Measurements from ENCODE around the gene DLX2.

DNA sequence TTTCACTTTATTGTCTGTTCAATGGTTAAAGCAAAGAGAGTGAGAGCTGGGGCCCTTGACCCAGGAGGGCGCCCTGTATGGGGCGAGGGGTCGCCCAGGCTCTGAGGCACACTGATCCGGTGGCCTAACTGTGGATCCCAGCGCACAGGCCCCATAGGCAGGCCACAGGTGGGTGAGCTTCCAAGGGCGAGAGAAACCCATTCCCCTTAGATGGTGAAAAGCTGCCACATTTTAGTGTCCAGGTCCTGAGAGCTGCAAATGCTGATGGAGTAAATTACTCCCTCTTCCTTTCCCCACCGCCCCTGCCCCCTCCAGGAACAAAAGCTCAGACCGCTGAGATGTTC lies 5.9 kb upstream of the DLX2 start:
- TF ChIP-seq RAD21 (conservative IDR thresholded peaks at IDR 0.05), result no peak
- TF ChIP-seq, protein P1, sequence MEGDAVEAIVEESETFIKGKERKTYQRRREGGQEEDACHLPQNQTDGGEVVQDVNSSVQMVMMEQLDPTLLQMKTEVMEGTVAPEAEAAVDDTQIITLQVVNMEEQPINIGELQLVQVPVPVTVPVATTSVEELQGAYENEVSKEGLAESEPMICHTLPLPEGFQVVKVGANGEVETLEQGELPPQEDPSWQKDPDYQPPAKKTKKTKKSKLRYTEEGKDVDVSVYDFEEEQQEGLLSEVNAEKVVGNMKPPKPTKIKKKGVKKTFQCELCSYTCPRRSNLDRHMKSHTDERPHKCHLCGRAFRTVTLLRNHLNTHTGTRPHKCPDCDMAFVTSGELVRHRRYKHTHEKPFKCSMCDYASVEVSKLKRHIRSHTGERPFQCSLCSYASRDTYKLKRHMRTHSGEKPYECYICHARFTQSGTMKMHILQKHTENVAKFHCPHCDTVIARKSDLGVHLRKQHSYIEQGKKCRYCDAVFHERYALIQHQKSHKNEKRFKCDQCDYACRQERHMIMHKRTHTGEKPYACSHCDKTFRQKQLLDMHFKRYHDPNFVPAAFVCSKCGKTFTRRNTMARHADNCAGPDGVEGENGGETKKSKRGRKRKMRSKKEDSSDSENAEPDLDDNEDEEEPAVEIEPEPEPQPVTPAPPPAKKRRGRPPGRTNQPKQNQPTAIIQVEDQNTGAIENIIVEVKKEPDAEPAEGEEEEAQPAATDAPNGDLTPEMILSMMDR (IDR thresholded peaks at IDR 0.05; ENCODE audit: poor library complexity, severe bottlenecking), result no peak

All from neural cell (in vitro differentiated cells).